RPMI8226 (cell line): ENCODE measurements around the gene POLR2J3.
"Not testable (repeated sequence)": the region's sequence is repeated elsewhere in the genome, so short reads cannot be mapped to it uniquely, and the experiment has no call there.

Experiments used
- DNase-seq: peaks from one replicate; pipeline ENCODE4 v3.0.0-alpha.2; 2015

Gene POLR2J3

DNA sequence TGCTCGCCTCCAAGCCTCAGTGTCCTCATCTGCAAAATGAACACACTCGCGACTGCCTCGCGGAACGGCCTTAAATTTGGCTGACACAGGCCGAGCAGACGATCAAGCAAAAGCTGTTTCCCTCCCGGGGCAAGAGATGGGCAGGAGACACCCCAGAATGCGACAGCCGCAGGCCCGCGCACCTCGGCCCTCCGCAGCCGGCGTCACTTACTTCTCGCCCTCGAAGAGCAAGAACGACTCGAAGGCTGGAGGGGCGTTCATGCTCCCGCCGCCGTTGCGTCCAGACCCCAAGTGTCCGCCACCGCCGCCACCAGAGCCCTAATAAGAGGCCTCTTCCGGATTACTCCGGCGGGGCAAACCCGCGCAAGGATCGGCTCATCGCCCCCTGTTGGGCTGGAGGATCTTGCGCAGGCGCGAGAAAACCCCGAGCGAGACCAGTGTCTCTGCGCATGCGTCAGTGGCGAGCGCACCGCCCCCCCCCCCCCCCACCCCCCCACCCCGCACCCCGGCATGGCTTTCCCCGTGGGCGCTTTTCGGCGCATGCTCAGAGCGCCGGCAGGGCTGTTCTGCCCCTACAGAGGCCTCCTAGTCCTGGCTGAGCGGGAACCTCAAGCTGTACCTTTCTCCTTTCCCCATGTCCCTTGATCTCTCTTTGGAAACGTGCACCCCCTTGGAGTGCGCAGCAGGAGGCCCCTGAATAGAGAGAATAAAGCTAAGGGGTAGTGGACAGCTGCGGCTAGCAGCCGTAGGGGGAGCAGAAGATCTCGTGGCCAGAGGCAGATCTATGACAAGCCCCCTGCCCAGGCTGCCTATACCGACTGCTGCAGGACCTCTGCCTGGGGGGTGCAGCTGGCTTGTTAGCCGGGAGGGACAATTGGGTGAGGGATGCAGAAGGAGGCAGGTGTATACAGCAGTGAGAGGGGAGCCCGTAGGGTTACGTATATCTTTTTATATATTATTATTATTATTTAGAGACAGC is at the start of gene POLR2J3:
TSS of gene POLR2J3 (minus strand) at position 323 of the 979 bp plus-strand sequence. CDS start at position 261, 62 bp downstream.
- DNase-seq = peak; percentile 99

DNA sequence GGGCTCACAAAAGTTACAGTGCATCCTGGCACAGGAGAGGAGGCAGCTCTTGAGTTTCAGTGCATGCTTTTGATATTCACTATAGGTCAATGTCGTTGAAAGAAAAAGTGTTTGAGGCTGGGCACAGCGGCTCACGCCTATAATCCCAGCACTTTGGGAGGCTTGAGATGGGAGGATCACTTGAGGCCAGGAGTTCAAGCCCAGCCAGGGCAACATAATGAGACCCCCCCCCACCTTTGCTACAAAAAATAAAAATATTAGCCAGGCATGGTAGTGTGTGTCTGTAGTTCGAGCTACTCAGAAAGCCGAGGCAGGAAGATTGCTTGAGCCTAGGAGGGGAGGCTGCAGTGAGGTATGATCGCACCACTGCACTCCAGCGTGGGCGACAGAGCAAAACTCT is 45.7 kb upstream of the POLR2J3 start:
- DNase-seq = not testable (repeated sequence)

- DNase-seq = peak; percentile 57
Measured at GRCh38 chr7:102616507-102617125, 44.2 kb upstream of the POLR2J3 start, which contains the start of gene RASA4. Gene RASA4 (minus strand): TSS chr7:102616756. CDS start chr7:102616689, 67 bp downstream.

DNA sequence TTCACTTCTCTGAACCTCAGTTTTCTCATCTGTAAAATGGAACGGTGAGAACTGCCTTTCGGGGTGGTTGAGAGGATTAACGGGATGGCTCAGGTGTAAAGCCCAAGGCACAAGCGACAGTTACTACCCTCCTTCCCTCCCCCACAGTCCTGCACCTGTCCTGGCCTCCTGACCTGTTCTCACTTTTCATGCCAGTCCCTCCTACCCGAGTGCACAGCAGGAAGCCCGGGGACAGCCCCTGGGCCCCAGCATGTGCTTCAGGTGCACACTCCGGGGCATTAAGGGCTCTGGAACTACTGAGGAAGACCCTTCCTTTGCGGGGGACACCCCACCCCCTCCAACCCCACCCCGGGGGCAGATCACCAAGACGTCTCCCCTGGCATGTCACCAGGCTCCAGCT is 43.5 kb upstream of the POLR2J3 start:
- not testable (repeated sequence) for DNase-seq

DNA sequence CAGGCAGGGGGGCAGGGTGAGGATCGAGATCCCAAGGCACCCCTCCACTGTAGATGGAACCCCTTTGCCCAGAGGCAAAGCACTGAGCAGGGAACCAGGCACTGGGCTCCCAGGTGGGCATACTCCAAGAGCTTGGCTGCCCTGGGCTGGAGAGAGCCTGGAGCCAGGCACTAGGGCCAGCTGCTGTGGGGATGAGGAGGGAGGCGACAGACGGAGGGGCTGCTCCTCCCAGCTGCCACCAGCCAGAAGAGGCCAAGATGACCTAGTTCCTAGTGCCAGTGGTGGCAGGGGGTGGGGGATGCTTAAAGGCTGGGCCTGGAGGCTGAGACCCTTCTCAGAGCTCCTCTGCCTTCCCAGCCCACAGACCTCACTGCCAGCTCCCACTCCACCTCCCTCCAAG is 42.5 kb upstream of the POLR2J3 start:
- DNase-seq = not testable (repeated sequence)

DNA sequence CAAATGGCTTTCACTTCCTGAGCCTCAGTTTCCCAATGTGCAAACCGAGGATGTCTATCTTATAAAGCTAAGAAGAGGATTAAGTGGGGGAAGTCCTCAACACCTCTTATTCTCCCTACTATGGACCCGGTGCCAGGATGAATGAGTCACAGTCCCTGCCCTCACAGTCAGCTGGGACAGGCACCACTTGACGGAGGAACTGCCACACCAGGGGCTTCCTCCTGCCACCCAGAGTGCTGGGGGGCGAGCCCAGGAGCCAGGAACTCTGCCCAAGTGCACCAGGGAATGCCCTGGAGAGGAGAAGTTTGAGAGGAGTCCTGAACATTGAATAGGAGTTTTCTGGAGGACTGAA is 41.9 kb upstream of the POLR2J3 start:
- not testable (repeated sequence) for DNase-seq

DNA sequence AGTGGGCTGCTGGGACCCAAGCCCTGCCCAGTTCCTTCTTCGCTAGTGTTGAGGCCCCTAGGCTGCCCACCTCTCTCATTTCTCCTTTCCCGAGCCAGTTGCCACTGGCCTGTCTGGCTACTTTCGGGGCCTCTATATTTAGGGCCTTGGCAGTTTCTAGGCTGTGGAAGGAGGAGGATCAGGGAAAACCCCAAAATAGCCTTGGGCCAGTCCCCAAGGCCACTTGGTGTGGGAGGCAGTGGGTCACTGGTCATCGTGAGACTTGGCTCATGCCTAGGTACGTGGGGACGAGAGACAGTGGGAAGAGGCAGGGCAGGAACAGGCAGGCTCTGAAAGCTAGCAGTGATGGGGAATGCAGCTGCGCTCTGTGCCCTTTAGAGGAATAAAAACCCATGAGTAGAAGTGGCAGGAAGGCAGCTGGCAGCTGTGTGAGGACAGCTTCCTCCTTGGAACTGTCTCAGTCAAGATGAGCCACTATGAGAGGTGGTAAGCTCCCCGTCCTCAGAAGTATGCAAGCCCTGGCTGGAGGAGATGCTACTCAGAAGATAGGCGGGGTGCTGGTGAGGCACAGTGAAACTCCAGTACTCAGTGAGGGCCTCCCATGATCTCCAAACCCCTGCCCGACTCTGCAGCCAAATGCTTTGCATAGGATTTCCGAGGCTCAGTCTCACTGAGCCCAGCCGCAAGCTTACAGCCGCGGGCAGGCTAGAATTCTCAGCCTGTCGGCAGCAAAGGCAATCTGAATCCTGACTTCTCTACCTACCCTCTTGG is 41.4 kb upstream of the POLR2J3 start:
- DNase-seq = not testable (repeated sequence)

GRCh38 chr7:102611675-102612325 is 39.4 kb upstream of the POLR2J3 start:
- DNase-seq = peak; percentile 2

DNA sequence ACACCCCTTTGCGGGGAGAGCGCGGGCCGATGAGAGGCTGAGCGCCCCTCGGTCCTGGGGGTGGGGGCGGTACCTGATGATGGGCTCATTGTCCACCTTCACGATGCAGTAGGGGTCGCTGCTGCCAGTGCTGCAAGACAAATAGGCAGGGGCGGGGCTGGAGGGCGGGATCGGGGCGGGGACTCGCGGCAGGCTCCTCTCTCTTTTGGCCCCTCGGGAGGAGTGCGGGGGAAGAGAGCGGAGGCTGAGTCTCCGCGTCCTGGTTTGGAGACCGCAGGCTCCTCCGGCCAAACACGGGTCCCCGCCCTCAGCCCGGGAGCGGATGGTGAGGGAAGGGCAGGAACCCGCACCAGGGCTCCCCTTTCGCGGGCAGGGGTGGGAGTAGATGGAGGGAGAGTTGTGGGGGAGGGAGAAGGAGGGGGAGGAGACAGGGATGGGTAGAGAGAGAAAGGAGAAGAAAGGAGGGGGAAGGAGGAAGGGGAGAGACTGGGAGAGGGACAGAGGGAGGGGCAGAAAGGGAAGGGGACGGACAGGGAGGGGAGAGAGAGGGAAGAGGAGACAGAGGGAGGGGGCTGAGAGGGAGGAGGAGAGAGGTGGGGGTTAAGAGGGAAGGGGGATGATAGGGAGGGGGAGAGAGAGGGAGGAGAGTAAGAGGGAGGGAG is 38.8 kb upstream of the POLR2J3 start:
- not testable (repeated sequence) for DNase-seq

DNA sequence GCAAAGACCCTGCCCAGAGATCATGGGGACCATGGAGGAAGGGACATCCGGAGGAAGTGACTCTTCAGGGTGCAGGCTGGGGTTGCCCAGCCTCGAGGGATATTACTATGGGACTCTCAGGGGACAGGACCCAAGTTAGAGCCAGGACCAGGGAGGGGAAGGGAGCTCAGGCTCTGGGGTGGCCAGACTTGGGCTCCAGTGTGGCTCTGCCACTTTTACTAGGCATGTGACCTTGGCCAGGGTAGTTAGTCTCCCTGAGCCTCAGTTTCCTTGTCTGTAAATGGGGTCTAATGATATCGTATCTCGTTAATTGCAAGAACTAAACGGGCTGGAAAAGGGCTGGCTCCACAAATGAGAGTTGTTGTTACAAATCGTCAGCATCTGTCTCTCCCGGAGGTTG is 38.1 kb upstream of the POLR2J3 start:
- DNase-seq = not testable (repeated sequence)

DNA sequence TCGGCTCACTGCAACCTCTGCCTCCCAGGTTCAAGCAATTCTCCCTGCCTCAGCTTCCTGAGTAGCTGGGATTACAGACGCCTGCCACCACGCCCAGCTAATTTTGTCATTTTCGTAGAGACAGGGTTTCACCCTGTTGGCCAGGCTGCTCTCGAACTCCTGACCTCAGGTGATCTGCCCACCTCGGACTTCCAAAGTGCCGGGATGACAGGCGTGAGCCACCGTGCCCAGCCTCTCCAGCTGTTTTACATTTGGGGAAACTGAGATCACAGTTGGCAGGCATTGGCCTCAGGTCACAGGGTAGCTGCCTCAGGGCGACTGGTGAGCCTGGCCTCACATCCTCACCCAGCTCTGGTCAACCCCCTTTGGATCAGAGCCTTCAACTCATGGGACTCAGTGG is 37.4 kb upstream of the POLR2J3 start:
- DNase-seq = not testable (repeated sequence)

DNA sequence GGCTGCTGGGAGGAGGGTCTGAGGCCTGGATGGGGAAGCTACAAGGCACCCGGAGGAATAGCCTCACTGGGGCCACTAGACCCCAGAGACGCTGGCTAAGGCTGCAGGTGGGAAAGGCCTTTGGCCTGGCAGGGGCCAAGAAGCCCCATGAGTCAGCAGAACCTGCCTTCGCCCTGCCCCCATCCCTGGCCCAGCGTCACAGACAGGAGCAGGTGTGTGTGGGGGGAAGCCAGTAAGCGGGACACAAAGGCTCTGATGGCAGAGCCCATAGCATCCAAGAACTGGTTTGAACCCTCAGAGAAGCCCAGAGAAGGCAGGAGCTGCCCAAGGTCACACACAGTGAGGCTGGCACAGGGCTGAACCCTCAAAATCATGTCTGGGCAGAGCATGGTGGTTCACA is 34.5 kb upstream of the POLR2J3 start:
- not testable (repeated sequence) for DNase-seq

GRCh38 chr7:102604431-102605145 is 32.2 kb upstream of the POLR2J3 start:
- DNase-seq = not testable (repeated sequence)

- not testable (repeated sequence) for DNase-seq
Measured at GRCh38 chr7:102602317-102602716, 29.9 kb upstream of the POLR2J3 start.

- not testable (repeated sequence) for DNase-seq
Measured at GRCh38 chr7:102599699-102600098, 27.3 kb upstream of the POLR2J3 start.

- not testable (repeated sequence) for DNase-seq
Measured at GRCh38 chr7:102596036-102596435, 23.7 kb upstream of the POLR2J3 start.

DNA sequence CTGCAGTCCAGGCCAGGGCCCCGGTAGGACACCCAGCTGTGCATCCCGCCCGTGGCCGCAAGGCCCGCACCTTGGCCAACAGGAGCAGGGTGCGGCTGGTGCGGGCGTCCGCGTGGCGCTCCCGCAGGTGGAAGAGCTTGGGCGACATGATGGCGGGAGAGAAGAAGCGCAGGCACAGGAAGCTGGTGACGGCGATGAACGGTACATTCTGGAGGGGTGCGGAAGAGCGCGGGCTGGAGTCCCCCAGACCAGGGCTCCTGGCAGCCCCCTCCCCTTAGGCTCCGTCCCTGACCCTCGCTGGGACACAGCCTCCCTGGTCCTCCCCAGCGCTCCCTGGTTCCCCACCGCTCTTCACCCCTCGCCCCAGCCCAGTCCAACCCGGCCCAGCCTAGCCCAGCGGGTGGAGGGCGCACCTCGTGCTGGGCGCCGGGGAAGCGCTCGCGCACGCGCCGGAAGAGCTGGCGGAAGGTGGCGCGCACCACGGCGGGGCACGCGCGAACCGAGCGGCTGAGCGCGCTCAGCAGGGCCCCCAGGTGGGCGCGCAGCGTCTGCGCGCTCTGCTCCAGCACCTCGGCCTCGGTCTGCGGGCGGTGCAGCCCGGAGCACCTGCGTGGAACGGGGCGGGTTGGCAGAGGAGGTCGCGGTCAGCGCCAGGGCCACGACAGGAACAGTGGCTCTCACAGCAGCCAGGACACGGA is 21.4 kb upstream of the POLR2J3 start:
- DNase-seq = not testable (repeated sequence)

DNA sequence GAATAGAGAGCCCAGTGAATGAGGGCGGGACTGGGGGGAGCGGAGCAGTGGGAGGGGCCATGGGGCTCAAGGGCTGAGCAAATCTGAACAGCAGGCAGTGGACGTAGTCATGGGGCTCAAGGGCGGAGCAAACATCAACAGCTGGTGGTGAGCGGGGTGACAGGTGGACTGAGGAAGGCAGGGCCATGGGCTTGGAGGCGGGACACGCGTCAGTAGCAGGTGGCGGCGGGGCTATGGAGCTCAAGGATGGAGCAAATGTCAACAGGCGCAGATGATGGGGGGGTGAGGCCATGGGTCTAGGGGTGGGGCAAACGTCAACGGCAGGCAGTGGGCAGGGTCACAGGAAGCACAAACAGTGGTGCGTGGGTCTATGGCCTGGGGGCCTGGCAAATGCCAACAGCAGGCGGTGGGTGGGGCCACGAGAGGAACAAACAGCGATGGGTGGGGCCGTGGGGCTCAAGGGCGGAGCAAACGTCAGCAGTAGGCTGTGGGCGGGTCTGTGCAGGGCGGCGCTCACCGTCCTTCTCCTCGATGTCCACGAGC is 20.2 kb upstream of the POLR2J3 start:
- not testable (repeated sequence) for DNase-seq

DNA sequence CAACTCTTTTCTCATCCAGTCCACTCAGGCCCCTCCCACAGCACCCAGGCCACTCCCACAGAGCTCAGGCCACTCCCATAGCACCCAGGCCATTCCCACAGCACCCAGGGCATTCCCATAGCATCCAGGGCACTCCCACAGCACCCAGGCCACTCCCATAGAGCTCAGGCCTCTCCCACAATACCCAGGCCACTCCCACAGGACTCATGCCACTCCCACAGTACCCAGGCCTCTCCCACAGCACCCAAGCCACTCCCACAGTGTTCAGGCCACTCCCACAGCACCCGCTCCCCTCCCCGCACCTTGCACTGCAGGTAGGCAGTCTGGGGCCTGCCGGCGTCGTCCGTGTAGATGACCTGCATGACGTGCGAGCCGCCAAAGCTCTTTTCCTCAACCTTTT is 17.5 kb upstream of the POLR2J3 start:
- DNase-seq = not testable (repeated sequence)

DNA sequence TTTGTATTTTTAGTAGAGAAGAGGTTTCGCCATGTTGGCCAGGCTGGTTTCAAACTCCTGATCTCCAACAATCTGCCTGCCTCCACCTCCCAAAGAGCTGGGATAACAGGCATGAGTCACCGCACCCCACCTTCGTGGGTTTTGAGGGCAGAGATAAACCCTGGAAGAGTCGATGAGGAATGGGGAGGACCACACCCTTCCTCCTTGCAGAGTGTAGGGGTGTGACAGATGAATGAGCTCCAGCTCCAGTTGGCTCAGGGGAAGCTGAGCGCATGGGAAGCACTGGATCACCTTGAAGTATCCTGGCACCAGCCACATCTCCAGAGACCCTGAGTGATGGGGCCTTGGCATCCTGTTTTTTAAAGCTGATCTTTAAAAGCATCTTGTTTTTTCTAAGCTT is 11.1 kb upstream of the POLR2J3 start:
- not testable (repeated sequence) for DNase-seq
